Measurements from ENCODE around the gene SLU7. TPM values are rescaled to one million over a fixed set of nuclear protein-coding genes. Genes with fewer than 3 reads are reported as not detected.

The SLU7 gene
- polyA plus RNA-seq, 1 experiment = 12.5 TPM

GRCh38 chr5:160354666-160355065 lies 64.2 kb downstream of the SLU7 start:
- Histone ChIP-seq H3K27me3 (ENCODE audit: control insufficient read depth, insufficient read depth, low read length) (no peaks in the 10 kb centered on the region; the same call in 1 of the 2 replicates), H3K36me3 (ENCODE audit: control insufficient read depth, insufficient read depth, low read length) (no peaks in the 10 kb centered on the region), H3K4me3 (ENCODE audit: low read depth, low read length) (no peak overlapping the region)
- no peak for TF ChIP-seq CTCF (IDR thresholded peaks at IDR 0.05; ENCODE audit: insufficient read depth, low read depth, low read length)
- POLR2A ChIA-PET = no interaction called here
- CTCF ChIA-PET = interaction anchor here (7.1 kb wide), 1 partner anchor 9 kb away, joined by 34 read pairs; no protein-coding TSS in a partner anchor
- no peak for DNase-seq (ENCODE audit: low read depth)

GRCh38 chr5:160353379-160353778 lies 65.5 kb downstream of the SLU7 start:
- CTCF ChIA-PET = no interaction called here
- POLR2A ChIA-PET = no interaction called here
- Histone ChIP-seq H3K36me3 (ENCODE audit: control insufficient read depth, insufficient read depth, low read length) (no peaks in the 10 kb centered on the region), H3K4me3 (ENCODE audit: low read depth, low read length) (no peak overlapping the region), H3K27me3 (ENCODE audit: control insufficient read depth, insufficient read depth, low read length) (no peaks in the 10 kb centered on the region; the same call in 1 of the 2 replicates)
- no peak for TF ChIP-seq CTCF (IDR thresholded peaks at IDR 0.05; ENCODE audit: insufficient read depth, low read depth, low read length)
- no peak for DNase-seq (ENCODE audit: low read depth)

- Histone ChIP-seq H3K27me3 (ENCODE audit: control insufficient read depth, insufficient read depth, low read length) (no peaks in the 10 kb centered on the region), H3K4me3 (ENCODE audit: low read depth, low read length) (no peak overlapping the region), H3K36me3 (ENCODE audit: control insufficient read depth, insufficient read depth, low read length) (no peaks in the 10 kb centered on the region)
- no peak for DNase-seq (ENCODE audit: low read depth)
- POLR2A ChIA-PET = no interaction called here
- CTCF ChIA-PET = interaction anchor here (0.9 to 1.6 kb wide), 5 partner anchors 9 to 331 kb away, joined by 3 to 5 read pairs (median 4); no protein-coding TSS in a partner anchor
- TF ChIP-seq CTCF (IDR thresholded peaks at IDR 0.05; ENCODE audit: insufficient read depth, low read depth, low read length) = no peak
Measured at GRCh38 chr5:160352308-160352707, 66.6 kb downstream of the SLU7 start.

Other genes with a start within 250 kb of the SLU7 start
- gene FABP6, start 189.6 kb downstream of the SLU7 start, polyA plus RNA-seq (2011; rRNA removed) = not detected in 2 replicates
- gene CCNJL, start 106.5 kb downstream of the SLU7 start, polyA plus RNA-seq (2011; rRNA removed) = 0.23 and 0.71 TPM in 2 replicates
- 0.69 and 0.98 TPM in 2 replicates for gene C1QTNF2, start 48.5 kb downstream of the SLU7 start, polyA plus RNA-seq (2011; rRNA removed)
- gene FAM200C, start 19.0 kb downstream of the SLU7 start, polyA plus RNA-seq (2011; rRNA removed) = 1.6 and 2.9 TPM in 2 replicates
- gene PTTG1, start 2.8 kb upstream of the SLU7 start, polyA plus RNA-seq (2011; rRNA removed) = 59.3 and 109 TPM in 2 replicates

Data from BJ (cell line).